HG03175 (cell line): ENCODE results near the gene SFTPA1.
"Not testable (repeated sequence)": the region's sequence is repeated elsewhere in the genome, so short reads cannot be mapped to it uniquely, and the experiment has no call there.

ENCODE experiments used
- ATAC-seq: cut with Tn5 transposase; IDR thresholded peaks from one replicate; pipeline ENCODE4 v1.9.1; 2021; ENCODE audit warnings: mild to moderate bottlenecking, moderate library complexity; ENCODE audit not compliant: unreplicated experiment

Gene SFTPA1

GRCh38 chr10:79608505-79609375, 2.0 kb upstream of the SFTPA1 start:
- no peak for ATAC-seq

- ATAC-seq, result not testable (repeated sequence)
These were observed 646 bp downstream of the SFTPA1 start for GRCh38 chr10:79611193-79611976.

GRCh38 chr10:79615577-79615976, 4.8 kb downstream of the SFTPA1 start:
- no peak for ATAC-seq

GRCh38 chr10:79616164-79616563, 5.4 kb downstream of the SFTPA1 start:
- ATAC-seq, result no peak

- not testable (repeated sequence) for ATAC-seq
These were observed 12.9 kb downstream of the SFTPA1 start for GRCh38 chr10:79623663-79624062.

- ATAC-seq, result no peak
These were observed 16.3 kb downstream of the SFTPA1 start for GRCh38 chr10:79627075-79627474.

GRCh38 chr10:79628083-79628482, 17.3 kb downstream of the SFTPA1 start:
- ATAC-seq, result no peak

- no peak for ATAC-seq
These were observed 18.5 kb downstream of the SFTPA1 start for GRCh38 chr10:79628988-79629954.

- no peak for ATAC-seq
These were observed 19.2 kb downstream of the SFTPA1 start for GRCh38 chr10:79629955-79630327.

GRCh38 chr10:79636654-79637199, 26.0 kb downstream of the SFTPA1 start:
- ATAC-seq, result not testable (repeated sequence)

GRCh38 chr10:79638318-79638717, 27.6 kb downstream of the SFTPA1 start:
- no peak for ATAC-seq

- ATAC-seq, result not testable (repeated sequence)
These were observed 42.0 kb downstream of the SFTPA1 start for GRCh38 chr10:79652695-79653094.

- not testable (repeated sequence) for ATAC-seq
These were observed 52.5 kb downstream of the SFTPA1 start for GRCh38 chr10:79663287-79663686.

GRCh38 chr10:79664686-79665085, 53.9 kb downstream of the SFTPA1 start:
- not testable (repeated sequence) for ATAC-seq
